Fibroblast of skin of right quadriceps (primary cell): ENCODE measurements around the gene PRTFDC1.
A peak's percentile ranks its signal among the peaks of the same experiment; 100 is the strongest.
"Not testable (repeated sequence)": the region's sequence is repeated elsewhere in the genome, so short reads cannot be mapped to it uniquely, and the experiment has no call there.

Source experiments
- DNase-seq: peaks from one replicate; pipeline ENCODE4 v3.0.0-alpha.2; 2013

Gene PRTFDC1

DNA sequence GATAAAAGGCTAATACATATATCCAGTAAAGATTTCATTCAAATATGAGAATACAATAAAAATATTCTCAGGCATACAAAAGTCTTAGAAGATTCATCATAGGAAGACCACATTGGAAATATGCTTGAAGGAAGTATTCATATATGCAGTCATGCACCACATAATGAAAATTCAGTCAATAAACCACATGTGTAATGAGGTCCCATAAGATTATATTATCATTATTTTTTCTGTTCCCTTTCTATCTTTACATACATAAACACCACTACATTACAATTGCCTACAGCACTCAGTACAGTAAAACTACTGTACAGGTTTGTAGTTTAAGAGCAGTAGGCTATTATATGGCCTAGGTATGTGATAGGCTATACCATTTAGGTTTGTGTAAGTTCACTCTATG is 111.6 kb downstream of the PRTFDC1 start:
- no peak for DNase-seq

DNA sequence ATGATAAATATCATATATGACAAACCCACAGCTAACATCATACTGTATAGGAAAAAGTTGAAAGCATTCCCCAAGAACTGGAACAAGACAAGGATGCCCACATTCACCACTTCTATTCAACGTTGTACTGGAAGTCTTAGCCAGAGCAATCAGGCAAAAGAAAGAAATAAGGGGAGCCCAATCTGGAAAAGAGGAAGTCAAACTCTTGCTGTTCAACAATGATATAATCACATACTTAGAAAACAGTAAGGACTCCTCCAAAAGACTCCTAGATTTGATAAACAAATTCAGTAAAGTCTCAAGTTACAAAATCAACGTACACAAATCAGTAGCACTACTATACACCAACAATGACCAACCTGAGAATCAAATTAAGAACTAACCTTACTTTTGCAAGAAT is 114.6 kb downstream of the PRTFDC1 start:
- DNase-seq: not testable (repeated sequence)

DNA sequence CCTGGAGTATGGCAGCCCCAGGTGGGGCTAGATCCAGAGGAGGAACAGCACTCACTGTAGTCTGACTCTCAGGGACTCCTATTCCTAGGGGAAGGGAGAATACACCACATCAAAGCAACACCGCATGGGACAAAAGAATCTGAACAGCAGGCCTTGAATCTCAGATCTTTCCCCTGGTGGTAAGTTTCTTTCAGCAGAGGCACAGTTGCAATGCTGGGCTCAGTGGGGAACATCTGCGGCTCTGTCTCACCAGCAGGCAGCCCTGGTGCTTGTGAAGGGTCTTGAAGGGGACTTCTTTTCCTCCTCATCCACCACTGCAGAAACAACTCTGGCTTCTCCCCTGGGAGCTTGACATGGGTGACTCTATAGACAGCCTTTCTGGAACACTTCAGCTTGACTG is 117.5 kb downstream of the PRTFDC1 start:
- DNase-seq: no peak

GRCh38 chr10:24826009-24826408 is 126.4 kb downstream of the PRTFDC1 start:
- peak; percentile 74 for DNase-seq

DNA sequence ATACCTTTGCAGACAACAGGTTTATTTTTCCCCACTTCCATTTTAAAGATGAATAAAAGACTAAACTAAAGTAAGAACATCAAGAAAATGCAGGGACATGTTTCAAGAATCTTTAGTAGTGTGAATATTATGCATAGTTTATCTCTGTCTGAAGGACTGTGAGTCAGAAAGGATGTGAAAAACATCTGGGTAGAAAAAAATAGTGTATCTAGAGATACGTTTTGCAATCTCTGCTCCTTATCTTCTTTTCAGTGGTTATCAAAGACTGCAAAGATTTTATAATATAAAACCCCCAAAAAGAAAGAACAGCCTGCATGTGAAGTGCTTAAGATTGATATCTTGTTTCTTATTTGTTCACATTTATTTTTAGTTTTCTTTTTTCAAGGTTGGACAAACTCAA is 126.9 kb downstream of the PRTFDC1 start:
- DNase-seq: peak; percentile 28

GRCh38 chr10:24824536-24824935 is 127.9 kb downstream of the PRTFDC1 start:
- no peak for DNase-seq

DNA sequence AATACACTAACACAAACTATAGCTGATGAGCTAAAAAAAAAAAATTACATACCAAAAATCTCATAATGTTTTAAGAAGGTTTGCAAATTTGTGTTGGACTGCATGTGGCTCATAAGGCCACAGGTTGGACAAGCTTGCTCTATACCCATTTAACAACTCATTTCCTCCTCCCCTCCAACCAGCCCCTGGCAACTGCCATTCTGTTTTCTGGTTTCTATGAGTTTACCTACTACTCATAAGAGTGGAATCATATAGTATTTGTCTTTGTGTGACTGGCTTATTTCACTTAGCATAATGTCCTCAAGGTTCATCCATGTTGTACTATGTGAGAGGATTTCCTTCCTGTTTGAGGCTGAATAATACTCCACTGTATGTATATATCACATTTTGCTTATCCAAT is 128.3 kb downstream of the PRTFDC1 start:
- DNase-seq: no peak

DNA sequence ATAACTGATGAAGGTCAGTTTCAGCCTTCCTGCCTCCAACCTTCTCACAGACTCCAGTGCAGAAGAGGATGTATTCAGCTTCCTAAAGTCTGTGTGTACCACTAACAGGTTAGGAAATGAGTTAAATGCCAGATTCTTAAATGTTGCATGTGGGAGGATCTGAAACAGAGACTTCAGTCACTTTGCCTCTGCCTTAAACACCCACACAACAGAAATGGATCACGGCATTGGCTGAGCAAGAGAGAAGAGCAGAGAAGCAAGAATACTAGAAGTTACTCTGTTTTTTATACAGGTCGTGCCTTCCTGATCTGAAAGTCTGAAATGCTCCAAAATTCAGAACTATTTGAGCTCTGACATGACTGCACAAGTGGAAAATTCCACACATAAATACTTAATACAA is 129.8 kb downstream of the PRTFDC1 start:
- no peak for DNase-seq

GRCh38 chr10:24821986-24822385 is 130.4 kb downstream of the PRTFDC1 start:
- DNase-seq: peak; percentile 31

GRCh38 chr10:24816868-24817396 is 135.5 kb downstream of the PRTFDC1 start:
- DNase-seq: no peak

- DNase-seq: peak; percentile 39
Measured at GRCh38 chr10:24814568-24815313, 137.7 kb downstream of the PRTFDC1 start.

- DNase-seq: no peak
Measured at GRCh38 chr10:24813856-24814255, 138.6 kb downstream of the PRTFDC1 start.

DNA sequence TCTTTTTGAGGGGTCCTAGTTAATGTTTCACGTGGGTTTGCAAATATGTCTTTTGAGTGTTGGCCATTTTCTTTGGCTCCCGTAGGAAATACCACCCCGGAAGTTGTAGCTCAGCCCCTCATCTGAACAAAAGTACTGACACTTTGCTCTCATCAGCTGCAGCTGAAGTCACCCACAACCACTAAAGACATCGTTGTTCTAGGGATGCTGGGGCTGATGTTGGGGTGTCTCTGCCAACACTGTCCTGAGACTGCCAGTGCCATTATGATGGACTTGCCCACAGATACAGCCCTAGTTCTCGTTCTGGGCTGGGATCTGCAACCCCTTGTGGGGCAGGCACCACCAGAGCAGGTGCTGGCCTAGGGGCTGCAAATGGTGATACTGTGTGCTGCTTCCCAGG is 146.1 kb downstream of the PRTFDC1 start:
- no peak for DNase-seq

GRCh38 chr10:24804956-24805355 is 147.4 kb downstream of the PRTFDC1 start:
- DNase-seq: no peak

GRCh38 chr10:24804392-24804791 is 148.0 kb downstream of the PRTFDC1 start:
- no peak for DNase-seq

- DNase-seq: no peak
Measured at GRCh38 chr10:24802378-24802777, 150.0 kb downstream of the PRTFDC1 start.

- no peak for DNase-seq
Measured at GRCh38 chr10:24800861-24801260, 151.5 kb downstream of the PRTFDC1 start.
